SW 1271 (cell line): ENCODE measurements around the gene GNPNAT1.
"Not testable (repeated sequence)": the region's sequence is repeated elsewhere in the genome, so short reads cannot be mapped to it uniquely, and the experiment has no call there.

Source experiments
- DNase-seq, 2 experiments: peaks; one replicate each; lab custom pipeline; 2025; lab: John Stamatoyannopoulos, UW

The GNPNAT1 gene

DNA sequence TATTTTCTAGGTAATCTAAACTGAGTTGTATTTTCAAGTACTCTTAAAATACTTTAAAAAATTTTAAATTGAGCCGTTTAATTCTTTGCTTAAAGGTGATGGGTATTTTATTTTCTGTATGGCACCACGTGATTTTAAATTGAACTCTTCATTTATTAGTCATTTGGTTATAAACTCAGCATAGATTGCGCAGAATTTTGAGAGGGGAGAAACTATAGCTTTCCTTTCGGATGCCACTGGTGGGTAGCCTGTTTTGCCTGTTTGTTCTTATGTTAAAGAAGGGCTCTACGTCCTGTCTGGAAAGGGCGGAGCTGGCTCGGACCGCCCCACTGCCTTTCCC lies 61.9 kb downstream of the GNPNAT1 start:
- no peak for DNase-seq

DNA sequence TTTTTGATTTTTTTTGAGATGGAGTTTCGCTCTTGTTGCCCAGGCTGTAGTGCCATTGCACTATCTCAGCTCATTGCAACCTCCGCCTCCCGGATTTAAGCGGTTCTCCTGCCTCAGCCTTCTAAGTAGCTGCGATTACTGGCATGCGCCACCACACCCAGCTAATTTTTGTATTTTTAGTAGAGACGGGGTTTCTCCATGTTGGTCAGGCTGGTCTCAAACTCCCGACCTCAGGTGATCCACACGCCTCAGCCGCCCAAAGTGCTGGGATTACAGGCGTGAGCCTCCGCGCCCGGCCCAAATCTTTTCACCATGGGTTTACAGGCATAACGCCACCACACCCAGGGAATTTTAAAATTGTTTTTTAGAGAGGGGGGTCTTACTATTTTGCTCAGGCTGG lies 62.4 kb downstream of the GNPNAT1 start:
- not testable (repeated sequence) for DNase-seq

DNA sequence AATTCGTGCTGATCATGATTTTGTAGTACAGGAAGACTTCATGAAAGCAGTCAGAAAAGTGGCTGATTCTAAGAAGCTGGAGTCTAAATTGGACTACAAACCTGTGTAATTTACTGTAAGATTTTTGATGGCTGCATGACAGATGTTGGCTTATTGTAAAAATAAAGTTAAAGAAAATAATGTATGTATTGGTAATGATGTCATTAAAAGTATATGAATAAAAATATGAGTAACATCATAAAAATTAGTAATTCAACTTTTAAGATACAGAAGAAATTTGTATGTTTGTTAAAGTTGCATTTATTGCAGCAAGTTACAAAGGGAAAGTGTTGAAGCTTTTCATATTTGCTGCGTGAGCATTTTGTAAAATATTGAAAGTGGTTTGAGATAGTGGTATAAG lies 63.9 kb downstream of the GNPNAT1 start:
- not testable (repeated sequence) for DNase-seq
